Left lobe of liver (tissue), 2 donors: Measurements from ENCODE around the gene CAMK2G. TPM values are rescaled to one million over a fixed set of nuclear protein-coding genes. Genes with fewer than 3 reads are reported as not detected.

Experiments used
- ATAC-seq: fragments of 200-7000 bp; cut with Tn5 transposase; one replicate; pipeline ENCODE4 v1.9.1; 2020; ENCODE audit warnings: mild to moderate bottlenecking, moderate library complexity
- DNase-seq: peaks from one replicate; pipeline ENCODE4 v3.0.0-alpha.2; 2020; ENCODE audit warnings: low spot score
- total RNA-seq: library from RNA; stranded (reverse); gene quantifications from one replicate; pipeline ENCODE4 v1.2.1, GENCODE V29; 2021
- donor health status: DM: no; HTN: no; CAD: no; lungs with moderate emphysema.
- donor health status: DM: no; HTN: yes; CAD: no.

CAMK2G gene
- total RNA-seq, 1 donor from 2014 or later, result 11.1 TPM

DNA sequence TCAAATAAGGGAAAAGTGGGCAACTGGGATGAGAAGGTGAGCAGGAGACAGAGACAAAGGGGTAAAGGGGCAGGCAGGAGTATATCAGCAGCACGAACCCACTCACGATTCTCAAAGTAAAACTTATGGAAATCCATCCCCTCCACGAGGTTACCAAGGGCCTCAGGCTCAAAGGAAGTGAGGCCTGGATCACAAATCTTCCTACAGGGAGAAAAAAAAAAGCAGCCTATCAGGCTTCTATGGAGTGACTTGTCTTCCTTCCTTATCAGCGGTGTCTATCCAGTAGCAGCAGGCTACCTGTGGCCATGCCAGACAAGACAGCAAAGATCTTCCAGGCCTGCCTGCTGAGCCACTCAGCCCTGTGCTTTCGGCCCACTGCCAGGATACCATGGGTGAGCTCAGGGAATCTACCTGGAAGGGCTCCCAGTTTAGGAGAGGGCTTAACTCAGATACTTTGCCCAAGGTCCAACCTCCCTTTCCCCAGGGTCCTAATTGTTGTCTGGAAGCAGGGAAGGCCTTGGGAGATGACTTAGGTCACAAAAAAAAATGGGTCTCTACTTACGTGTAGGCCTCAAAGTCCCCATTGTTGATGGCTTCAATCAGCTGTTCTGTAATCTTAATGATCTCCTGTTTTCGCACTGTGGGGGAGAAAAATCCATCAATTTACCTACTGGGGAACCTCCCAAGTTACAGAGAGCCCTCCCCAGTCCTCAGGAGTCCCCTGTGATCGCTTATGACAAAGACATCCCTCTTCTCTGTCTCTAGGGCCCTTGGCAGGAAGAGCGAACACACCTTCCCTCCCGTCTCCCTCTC is 57.2 kb downstream of the CAMK2G start:
- DNase-seq, result peak; percentile 87

DNA sequence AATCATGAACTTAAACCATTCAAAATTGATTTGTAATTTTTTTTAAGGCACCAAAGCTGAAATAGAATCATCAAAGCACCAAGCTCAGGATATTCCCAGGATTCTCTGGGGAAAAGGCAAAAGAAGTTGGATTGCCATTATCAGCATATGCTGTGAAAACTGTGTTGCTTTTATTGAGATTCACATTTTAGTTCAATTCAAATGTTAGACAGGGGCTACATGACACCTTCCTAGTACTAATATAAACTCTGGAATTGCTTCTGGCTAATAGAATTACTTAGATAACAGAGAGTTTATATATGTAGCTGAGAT is 58.7 kb downstream of the CAMK2G start:
- DNase-seq, result no peak
- no peak for ATAC-seq

More for the DNA sequence above, 57.2 kb downstream of the CAMK2G start:
- ATAC-seq, result peak; percentile 48

GRCh38 chr10:73814896-73815718 is 59.2 kb downstream of the CAMK2G start:
- ATAC-seq, result no peak
- peak; percentile 48 for DNase-seq

GRCh38 chr10:73814276-73814895 is 60.0 kb downstream of the CAMK2G start:
- ATAC-seq (no peak), DNase-seq (no peak)

GRCh38 chr10:73813333-73813732 is 61.0 kb downstream of the CAMK2G start:
- no peak for ATAC-seq

DNA sequence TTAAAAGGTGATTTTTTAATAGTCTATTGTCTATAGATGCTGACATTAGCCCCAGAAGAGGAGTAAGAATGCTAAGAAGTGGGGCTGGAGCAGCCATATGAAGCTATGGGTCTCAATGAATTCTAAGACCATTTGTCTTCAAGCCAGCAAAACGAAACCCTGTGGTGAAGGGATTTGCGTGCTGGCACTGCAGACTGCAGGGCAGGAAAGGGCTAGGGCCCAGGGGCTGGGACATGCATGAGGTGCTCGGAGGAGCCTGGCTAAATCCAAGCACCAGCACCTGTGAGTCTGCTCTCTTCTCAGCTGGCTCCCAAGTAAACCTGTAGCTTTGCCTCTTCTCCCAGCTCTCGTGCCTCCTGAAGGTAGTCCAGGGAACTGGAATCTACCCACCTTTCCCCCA is 61.7 kb downstream of the CAMK2G start:
- ATAC-seq (no peak), DNase-seq (no peak)

More at GRCh38 chr10:73813333-73813732, 61.0 kb downstream of the CAMK2G start:
- DNase-seq, result no peak

GRCh38 chr10:73810735-73811465 is 63.5 kb downstream of the CAMK2G start:
- ATAC-seq (peak; percentile 37), DNase-seq (peak; percentile 64)

GRCh38 chr10:73810358-73810734 is 64.0 kb downstream of the CAMK2G start:
- ATAC-seq, result no peak
- DNase-seq, result no peak

GRCh38 chr10:73809061-73809818 is 65.1 kb downstream of the CAMK2G start:
- DNase-seq, result no peak
- ATAC-seq, result no peak

GRCh38 chr10:73808021-73808815 is 66.1 kb downstream of the CAMK2G start:
- no peak for DNase-seq
- ATAC-seq, result no peak

DNA sequence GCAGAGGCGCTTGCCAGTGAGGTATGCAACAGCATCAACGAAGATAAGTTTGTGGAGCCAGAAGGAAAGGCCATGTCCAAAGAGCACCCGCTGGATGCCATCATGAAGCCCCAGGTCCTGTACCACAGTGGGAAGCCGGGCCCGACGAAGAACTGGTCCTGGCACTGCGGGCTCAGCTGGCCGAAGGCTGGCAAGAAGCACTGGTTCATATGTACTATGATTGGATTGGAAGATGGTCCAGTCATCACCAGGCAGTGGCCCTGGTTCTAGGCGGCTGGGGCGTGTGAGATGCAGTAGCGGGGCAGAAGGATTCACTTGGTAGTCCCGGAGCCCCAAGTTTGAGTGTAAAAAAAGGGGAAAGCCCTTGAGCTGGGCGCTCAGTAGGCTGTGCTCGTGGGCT is 66.9 kb downstream of the CAMK2G start:
- DNase-seq (no peak), ATAC-seq (no peak)

- no peak for ATAC-seq
- no peak for DNase-seq
Observed at GRCh38 chr10:73806176-73806950, 68.0 kb downstream of the CAMK2G start.

DNA sequence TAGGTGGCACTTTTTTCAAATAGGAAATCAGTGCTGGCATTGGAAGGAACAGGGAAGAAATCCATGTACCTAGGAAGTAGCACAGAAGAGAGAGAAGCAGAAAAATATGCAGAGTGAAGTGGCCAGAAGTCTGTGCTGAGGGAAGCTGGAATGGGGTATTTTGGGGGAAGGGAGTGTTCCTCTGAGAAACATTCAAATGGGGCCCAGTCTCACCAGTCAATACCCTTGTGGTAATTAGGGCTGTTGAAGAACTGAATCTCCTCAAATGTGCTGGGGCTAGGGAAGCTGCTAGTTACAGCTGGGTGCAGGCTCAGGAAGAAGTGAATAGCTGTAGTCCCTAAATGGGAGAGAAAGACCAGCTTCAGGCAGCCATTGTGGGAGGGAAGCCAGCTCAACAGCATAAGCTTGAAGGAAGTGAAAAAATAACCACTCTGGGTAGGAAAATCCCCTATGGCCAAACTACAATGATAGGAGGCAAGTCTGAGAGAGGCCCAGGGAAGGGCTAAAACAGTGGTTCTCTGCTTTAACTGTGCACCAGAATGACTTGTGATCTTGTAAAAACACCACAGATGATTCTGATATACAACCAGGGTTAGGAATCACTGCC is 70.6 kb downstream of the CAMK2G start:
- DNase-seq (no peak), ATAC-seq (no peak)

DNA sequence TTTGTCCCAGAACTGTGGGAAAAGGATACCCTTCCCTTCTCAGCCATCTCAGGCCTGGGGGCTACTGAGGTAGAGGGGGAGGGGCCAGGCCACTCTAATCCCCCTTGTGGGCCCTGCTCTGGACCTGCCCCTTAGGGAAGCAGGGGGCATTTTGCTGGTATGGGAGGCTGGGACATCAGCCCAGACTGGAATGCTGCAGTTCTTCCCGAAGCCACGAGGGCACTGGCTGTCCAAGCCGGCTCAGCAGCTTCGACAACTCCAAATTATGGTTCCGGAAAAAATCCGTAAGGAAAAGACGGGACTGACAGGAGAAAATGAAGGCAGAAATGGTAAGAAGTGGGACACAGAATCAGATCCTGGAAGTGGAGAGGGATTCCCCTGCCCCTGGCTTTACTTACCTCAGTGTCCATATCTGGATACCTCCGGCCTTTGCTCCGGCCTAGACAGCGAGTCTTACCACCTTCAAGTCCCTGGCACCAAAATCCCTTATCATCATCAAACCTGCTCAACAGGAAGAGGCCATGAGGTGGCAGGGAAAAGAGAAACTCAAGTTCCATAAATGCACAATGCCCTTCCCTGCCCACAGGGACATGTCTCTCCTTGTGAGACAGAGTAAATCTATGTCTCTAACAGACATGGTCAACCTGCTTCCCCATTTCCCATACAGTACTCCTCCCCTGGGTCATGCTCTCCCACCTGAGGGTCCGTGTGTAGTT is 71.9 kb downstream of the CAMK2G start:
- no peak for ATAC-seq
- DNase-seq, result no peak

DNA sequence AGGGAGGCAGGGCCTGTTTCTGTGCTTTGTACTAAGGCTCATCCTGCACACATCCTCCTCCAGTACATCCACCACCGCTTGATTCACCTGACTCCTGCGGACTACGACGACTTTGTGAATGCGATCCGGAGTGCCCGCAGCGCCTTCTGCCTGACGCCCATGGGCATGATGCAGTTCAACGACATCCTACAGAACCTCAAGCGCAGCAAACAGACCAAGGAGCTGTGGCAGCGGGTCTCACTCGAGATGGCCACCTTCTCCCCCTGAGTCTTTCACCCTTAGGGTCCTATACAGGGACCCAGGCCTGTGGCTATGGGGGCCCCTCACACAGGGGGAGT is 73.1 kb downstream of the CAMK2G start:
- no peak for DNase-seq
- ATAC-seq, result no peak

- ATAC-seq, result peak; percentile 3
- DNase-seq, result no peak
Observed at GRCh38 chr10:73800560-73801252, 73.6 kb downstream of the CAMK2G start.

DNA sequence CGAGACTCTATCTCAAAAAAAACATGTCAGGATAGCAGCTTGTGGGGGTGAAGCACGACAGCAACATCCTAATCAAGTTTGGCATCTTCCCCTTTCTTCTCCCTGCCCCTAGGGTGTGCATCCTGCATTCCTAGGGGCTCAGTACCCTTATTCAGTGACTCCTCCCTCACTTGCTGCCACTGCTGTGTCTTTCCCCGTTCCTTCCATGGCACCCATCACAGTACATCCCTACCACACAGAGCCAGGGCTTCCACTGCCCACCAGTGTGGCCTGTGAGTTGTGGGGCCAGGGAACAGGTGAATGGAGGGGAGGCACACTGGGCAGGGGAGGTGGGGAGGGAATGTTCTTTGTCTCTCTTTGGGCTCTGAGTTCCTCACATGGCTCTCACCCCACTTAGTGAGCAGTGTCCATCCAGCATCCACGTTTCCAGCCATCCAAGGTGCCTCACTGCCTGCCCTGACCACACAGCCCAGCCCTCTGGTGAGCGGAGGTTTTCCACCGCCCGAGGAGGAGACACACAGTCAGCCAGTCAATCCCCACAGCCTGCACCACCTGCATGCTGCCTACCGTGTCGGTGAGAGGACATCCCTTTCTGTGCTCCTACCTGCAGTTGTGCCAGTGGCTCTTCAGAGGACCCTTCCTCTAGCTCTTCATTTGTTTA is 74.3 kb downstream of the CAMK2G start:
- ATAC-seq, result peak; percentile 6
- no peak for DNase-seq
